SH-SY5Y (cell line): ENCODE data around the gene AGO1.

Experiments
- GATA2 ChIP-seq: IDR thresholded peaks from 2 replicates; pipeline ENCODE4 v1.6.1; 2011; ENCODE audit warnings: mild to moderate bottlenecking, low read depth, low read length
- GATA3 ChIP-seq: IDR thresholded peaks from 2 replicates; pipeline ENCODE4 v1.6.1; 2011; ENCODE audit warnings: low read depth, mild to moderate bottlenecking, low read length, moderate library complexity

GRCh38 chr1:35932941-35933340 lies 49.9 kb downstream of the AGO1 start:
- TF ChIP-seq GATA2 (no peak), GATA3 (no peak)
